Skeletal muscle tissue (tissue), 4 donors: ENCODE measurements around the gene PRODH2. TPM values are rescaled to one million over a fixed set of nuclear protein-coding genes. Genes with fewer than 3 reads are reported as not detected.
"Not testable (repeated sequence)": the region's sequence is repeated elsewhere in the genome, so short reads cannot be mapped to it uniquely, and the experiment has no call there.

Source experiments
- H3K27ac ChIP-seq: one replicate; pipeline ENCODE4 v1.7.0; 2013; ENCODE audit warnings: mild to moderate bottlenecking, low read depth, low read length, inconsistent platforms
- H3K27me3 ChIP-seq, 3 donors: one replicate each; pipeline ENCODE4 v1.7.0; 2013; ENCODE audit warnings: low read length in 3 of 3; ENCODE audit not compliant: control insufficient read depth in 3 of 3, insufficient read depth in 3 of 3
- H3K36me3 ChIP-seq, 3 donors: one replicate each; pipeline ENCODE4 v1.7.0; 2013; ENCODE audit warnings: low read length in 3 of 3; ENCODE audit not compliant: control insufficient read depth in 3 of 3, insufficient read depth in 3 of 3
- H3K4me1 ChIP-seq, 3 donors: one replicate each; pipeline ENCODE4 v1.7.0; 2013; ENCODE audit warnings: low read length in 3 of 3, mild to moderate bottlenecking in 3 of 3; ENCODE audit not compliant: control insufficient read depth in 3 of 3, insufficient read depth in 3 of 3
- H3K4me3 ChIP-seq, 3 donors: one replicate each; pipeline ENCODE4 v1.7.0; 2013; ENCODE audit warnings: low read length in 3 of 3
- H3K9ac ChIP-seq, 3 donors: one replicate each; pipeline ENCODE4 v1.7.0; 2013; ENCODE audit warnings: low read length in 3 of 3, mild to moderate bottlenecking in 3 of 3, moderate library complexity in 2 of 3, low read depth in 1 of 3
- H3K9me3 ChIP-seq, 3 donors: one replicate each; pipeline ENCODE4 v1.7.0; 2013; ENCODE audit warnings: low read length in 3 of 3; ENCODE audit not compliant: control insufficient read depth in 3 of 3
- total RNA-seq: library from RNA; depleted of rRNA; stranded (reverse); fragments of >200 nt; gene quantifications from one replicate; pipeline ENCODE4 v1.2.3, GENCODE V29; 2014
- donor health status: Osteomylitis.

Gene PRODH2
- total RNA-seq, 1 donor from 2014 or later, result not detected

DNA sequence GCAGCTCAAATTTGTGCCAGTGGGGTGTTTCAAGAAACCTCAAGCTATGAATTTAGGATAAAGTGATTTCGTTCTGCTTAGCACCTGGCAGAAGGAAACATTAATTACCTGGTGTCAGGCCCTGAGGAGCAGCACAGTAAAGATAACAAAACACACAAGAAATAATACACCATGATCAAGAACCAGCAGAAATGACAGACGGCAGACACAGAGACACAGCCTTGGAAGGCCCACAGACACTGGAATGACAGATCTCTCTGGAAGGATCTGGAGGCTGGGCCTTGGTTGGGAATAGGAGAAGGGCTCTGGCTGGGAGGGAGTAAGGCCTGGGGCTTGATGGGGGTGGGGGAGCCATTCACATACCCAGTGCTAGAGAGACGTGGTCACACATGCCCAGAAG is 10.8 kb downstream of the PRODH2 start:
- Histone ChIP-seq H3K27ac (no peak overlapping the region), H3K4me3 (no peak overlapping the region), H3K27me3 (peaks cover 15 to 23% (median 23%) of the 10 kb centered on the region in 3 donors)

DNA sequence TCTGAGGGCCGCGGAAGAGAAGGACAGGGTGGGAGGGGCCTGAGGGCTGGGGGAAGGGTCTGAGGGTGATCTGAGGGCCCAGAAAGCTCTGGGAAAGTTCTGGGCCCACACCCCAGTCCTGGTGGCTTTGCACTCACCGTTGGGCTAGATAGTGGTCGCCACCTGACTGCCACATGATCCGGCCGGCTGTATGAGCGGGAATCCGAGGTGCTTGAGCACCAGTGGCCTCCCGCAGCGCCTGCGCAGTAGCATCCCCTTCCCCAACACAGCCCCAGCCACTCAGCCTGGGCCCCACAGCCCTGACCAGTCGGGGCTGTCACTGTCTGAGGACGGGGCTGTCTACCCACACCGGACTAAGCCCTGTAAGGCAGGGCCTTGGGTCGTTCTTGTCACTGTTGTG is 15.0 kb downstream of the PRODH2 start:
- no peak overlapping the region for H3K4me3 ChIP-seq
- no peak overlapping the region for H3K9ac ChIP-seq
- no peaks in the 10 kb centered on the region for H3K36me3 ChIP-seq
- H3K4me1 ChIP-seq, result no peaks in the 10 kb centered on the region
- H3K27me3 ChIP-seq, result peaks cover 20 to 33% (median 29%) of the 10 kb centered on the region in 3 donors
- H3K27ac ChIP-seq, result no peak overlapping the region
- H3K9me3 ChIP-seq, result no peaks in the 10 kb centered on the region

More for the DNA sequence above, 10.8 kb downstream of the PRODH2 start:
- no peak overlapping the region for H3K9ac ChIP-seq
- no peaks in the 10 kb centered on the region for H3K9me3 ChIP-seq
- no peaks in the 10 kb centered on the region for H3K36me3 ChIP-seq
- H3K4me1 ChIP-seq, result no peaks in the 10 kb centered on the region

DNA sequence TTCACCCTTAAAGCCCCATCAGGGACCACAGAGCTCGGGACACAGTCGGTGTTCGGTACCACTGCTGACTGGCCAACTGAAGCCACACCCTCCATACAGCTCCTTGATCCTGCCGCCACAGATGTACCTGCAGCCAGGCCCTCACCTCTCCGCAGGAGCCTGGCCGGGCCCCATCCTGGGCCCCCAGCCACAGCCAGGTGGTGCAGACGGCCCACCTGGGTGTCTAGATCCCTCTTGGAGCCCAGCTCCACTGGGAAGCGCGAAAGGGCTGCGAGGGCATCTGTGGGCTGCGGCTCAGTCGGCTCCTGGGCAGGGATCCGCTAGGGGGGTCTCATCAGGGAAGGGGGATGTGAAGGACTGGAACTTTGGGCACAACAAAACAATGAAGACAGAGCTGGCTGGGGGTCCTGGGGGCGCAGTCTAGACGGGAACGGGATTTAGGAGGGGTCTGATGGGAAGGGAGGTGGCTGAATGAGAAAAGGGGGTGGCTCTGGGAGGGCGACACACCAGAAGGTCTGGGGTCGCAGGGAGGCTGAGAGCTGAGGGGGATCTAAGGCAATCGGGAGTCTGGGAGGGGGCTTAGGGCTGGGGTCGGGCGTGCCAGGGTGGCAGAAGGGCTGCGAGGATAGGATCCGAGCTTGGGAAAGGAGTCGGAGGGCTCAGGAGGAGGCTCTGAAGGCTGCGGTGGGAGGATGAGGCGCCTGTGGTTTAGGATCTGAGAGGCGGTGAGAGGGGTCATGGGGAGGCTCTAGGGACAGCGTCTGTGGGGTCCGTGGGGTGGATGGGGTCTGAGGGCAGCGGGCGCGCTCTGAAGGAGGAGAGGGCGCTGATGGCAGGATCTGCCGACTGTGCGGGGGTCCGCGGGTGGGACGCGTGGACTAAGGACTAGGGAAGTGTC is 15.8 kb downstream of the PRODH2 start:
- no peaks in the 10 kb centered on the region for H3K4me1 ChIP-seq
- H3K4me3 ChIP-seq, result no peak overlapping the region
- peaks cover 20 to 30% (median 29%) of the 10 kb centered on the region in 3 donors for H3K27me3 ChIP-seq
- H3K9me3 ChIP-seq, result no peaks in the 10 kb centered on the region
- H3K36me3 ChIP-seq, result no peaks in the 10 kb centered on the region
- H3K27ac ChIP-seq, result no peak overlapping the region
- H3K9ac ChIP-seq, result no peak overlapping the region

DNA sequence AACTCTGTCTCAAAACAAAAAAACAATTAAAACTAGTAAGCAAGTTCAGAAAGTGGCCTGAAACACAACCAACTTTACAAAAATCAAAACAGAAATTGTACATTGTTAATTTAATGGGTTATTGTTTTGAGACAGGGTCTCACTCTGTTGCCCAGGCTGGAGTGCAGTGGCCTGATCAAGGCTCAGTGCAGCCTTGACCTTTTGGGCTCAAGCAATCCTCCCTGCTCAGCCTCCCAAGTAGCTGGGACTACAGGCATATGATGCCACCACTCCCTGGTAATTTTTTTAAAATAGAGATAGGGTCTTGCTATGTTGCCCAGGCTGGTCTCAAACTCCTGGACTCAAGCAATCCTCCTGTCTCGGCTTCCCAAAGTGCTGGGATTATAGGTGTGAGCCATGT is 17.1 kb downstream of the PRODH2 start:
- not testable (repeated sequence) for H3K4me1 ChIP-seq

DNA sequence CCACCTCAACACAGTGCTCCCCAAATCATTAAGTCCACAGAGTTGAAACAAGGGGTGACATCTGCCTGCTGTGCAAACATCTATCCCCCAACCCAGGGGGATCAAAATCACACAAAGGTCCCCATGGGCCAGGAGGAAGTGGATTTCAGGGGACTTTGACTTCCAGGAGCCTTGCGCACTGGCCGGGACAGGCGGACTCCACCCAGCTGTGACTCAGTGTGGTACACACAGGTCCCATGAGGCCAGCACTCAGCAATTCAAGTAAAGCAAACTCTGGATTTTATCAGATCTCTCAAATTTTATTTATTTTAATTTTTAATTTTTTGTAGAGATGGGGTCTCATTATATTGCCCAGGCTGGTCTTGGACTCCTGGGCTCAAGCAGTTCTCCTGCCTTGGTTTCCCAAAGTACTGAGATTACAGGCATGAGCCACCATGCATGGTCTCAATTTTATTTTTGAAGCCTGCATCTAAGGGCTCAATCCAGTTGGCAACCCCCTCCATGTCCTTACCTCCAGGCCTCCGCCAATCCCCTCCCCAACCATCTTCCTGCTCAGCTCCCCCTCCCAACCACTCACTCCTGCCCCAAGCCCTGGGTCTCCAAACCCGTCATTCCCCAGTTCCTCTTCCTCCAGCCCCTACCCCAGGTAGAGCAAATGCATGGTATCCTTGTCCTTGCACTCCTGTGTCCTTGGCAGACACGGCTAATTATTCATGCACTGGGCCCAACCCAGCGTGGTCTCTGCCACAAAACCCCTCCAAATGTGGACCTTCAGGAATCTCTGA is 19.1 kb downstream of the PRODH2 start:
- no peak overlapping the region for H3K27ac ChIP-seq
- no peak overlapping the region for H3K4me3 ChIP-seq
- H3K27me3 ChIP-seq, result peaks cover 15 to 22% (median 20%) of the 10 kb centered on the region in 3 donors
- no peaks in the 10 kb centered on the region for H3K4me1 ChIP-seq
- H3K9ac ChIP-seq, result no peak overlapping the region
- H3K36me3 ChIP-seq, result no peaks in the 10 kb centered on the region
- H3K9me3 ChIP-seq, result no peaks in the 10 kb centered on the region

More for the DNA sequence above, 17.1 kb downstream of the PRODH2 start:
- peaks cover 20 to 30% (median 29%) of the 10 kb centered on the region in 3 donors for H3K27me3 ChIP-seq
- not testable (repeated sequence) for H3K9me3 ChIP-seq, H3K27ac ChIP-seq, H3K4me3 ChIP-seq, H3K9ac ChIP-seq, H3K36me3 ChIP-seq

DNA sequence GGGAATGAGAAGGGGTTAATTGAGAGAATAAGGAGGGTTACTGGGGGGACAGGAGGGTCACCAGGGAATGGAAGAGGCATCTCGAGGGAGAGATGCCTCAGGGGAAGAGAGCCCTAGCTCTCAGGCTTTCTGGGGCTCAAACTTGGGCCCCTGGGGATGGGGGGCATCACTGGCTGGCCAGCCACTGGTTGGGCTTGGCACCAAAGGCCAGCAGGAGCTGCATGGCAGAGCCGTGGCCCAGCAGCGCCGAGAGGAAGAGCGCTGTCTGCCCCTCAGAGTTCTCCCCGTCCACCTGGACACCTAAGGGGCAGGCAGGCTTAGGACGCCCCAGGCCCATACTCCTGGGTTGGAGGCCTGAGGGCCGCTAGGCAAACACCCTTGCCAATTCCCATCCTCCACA is 19.8 kb downstream of the PRODH2 start:
- H3K4me1 ChIP-seq, result no peaks in the 10 kb centered on the region
- H3K9me3 ChIP-seq, result no peaks in the 10 kb centered on the region
- no peak overlapping the region for H3K9ac ChIP-seq
- H3K36me3 ChIP-seq, result no peaks in the 10 kb centered on the region
- peaks cover 14 to 19% (median 17%) of the 10 kb centered on the region in 3 donors for H3K27me3 ChIP-seq
- H3K27ac ChIP-seq, result no peak overlapping the region
- no peak overlapping the region for H3K4me3 ChIP-seq

DNA sequence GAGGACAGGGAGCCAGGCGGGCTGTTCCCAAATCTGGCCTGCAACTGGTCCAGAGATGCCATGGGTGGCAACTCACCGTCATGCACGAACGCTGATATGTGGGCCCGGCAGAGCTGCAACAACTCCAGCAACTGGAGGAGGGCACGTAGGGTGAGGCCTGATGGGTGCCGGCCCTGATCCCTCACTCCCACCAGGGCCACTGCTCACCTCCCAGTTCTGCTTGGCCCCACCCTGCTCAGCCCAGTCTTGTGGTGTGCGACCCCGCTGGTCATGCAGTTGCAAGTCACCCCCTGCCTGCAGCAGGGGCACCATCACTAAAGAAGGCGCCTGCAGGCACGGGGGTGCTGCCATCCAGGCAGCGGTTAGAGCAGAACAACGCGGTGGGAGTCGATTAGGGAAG is 20.3 kb downstream of the PRODH2 start:
- Histone ChIP-seq H3K27ac (no peak overlapping the region), H3K36me3 (no peaks in the 10 kb centered on the region), H3K27me3 (peaks cover 10 to 15% (median 13%) of the 10 kb centered on the region in 3 donors), H3K4me3 (no peak overlapping the region), H3K9ac (no peak overlapping the region), H3K9me3 (no peaks in the 10 kb centered on the region), H3K4me1 (no peaks in the 10 kb centered on the region)

DNA sequence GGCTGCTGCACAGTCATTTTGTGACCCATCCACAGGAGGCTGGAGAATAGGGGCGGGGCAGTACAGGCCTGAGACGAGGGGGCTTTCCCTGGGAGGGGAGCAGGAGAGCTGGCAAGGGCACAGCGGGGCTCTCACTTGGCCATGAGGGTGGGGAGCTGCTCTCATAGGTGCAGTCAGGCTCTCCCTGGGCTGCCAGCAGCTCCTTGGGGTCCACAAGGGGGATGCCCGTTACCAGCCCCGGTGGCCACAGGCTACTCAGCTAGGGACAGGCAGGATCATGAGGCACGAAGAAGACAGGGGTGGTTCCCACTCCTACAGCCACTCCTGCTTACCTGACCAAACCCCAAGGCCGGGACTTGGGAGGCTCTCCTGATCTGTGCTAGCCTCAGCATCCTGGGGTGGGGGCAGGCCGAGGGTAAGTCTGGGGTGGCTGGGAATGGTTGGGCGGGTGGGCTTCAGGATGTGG is 20.8 kb downstream of the PRODH2 start:
- H3K9me3 ChIP-seq, result no peaks in the 10 kb centered on the region
- no peak overlapping the region for H3K27ac ChIP-seq
- peaks cover 5 to 11% (median 9%) of the 10 kb centered on the region in 3 donors for H3K27me3 ChIP-seq
- no peak overlapping the region for H3K9ac ChIP-seq
- H3K4me1 ChIP-seq, result no peaks in the 10 kb centered on the region
- no peak overlapping the region for H3K4me3 ChIP-seq
- H3K36me3 ChIP-seq, result no peaks in the 10 kb centered on the region

DNA sequence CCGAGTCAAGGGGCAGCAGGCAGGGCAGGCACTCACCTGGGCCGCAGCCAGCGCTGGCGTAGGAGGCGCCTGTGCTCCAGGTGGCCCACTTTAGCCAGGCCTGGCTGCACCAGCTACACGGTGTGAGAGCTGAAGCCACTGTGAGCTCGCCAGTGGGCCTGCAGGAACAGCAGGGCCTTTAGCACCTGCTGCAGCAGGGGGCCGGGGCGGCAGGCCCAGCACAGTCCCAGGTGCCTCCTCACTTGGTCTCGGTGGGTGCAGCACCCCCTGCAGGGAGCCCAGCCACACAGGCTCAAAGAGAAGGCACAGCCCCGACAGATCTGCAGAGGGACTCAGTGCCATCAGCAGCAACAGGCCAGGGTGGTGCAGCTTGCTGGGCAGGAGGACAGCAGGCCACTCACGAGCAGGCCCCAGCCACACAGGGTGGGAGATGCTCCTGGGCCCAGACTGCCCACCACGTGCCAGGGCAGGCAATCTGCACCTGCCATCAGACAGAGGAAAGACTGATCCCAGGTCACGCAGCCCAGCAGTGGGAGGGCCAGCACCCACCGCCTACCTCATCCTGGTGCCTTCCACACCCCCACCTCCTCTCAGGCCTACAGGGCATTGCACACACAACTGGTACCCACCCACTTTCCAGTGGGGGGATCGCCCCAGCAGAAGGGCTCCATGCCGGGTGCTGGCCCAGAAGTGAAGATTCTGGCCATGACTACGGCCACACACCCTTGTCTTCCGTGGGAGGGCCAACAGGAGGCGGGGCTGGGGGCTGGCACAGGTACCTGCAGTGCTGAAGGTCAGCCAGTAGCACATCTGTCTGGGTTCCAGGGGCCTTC is 21.4 kb downstream of the PRODH2 start:
- Histone ChIP-seq H3K9ac (no peak overlapping the region), H3K9me3 (no peaks in the 10 kb centered on the region), H3K4me1 (no peaks in the 10 kb centered on the region), H3K36me3 (peaks cover 0 to under 1% (median 0%) of the 10 kb centered on the region in 3 donors), H3K27ac (no peak overlapping the region), H3K4me3 (no peak overlapping the region), H3K27me3 (peaks cover 0 to 4% (median 3%) of the 10 kb centered on the region in 3 donors)
